Effector CD8-positive, alpha-beta T cell (primary cell): Measurements from ENCODE around the gene AATF.

Source experiments
- DNase-seq: peaks from one replicate; lab custom pipeline; 2025; lab: John Stamatoyannopoulos, UW

The AATF gene

GRCh38 chr17:37081287-37081686 is 132.5 kb downstream of the AATF start:
- no peak for DNase-seq

- DNase-seq, result no peak
Observed at GRCh38 chr17:37082311-37082860, 133.6 kb downstream of the AATF start.

DNA sequence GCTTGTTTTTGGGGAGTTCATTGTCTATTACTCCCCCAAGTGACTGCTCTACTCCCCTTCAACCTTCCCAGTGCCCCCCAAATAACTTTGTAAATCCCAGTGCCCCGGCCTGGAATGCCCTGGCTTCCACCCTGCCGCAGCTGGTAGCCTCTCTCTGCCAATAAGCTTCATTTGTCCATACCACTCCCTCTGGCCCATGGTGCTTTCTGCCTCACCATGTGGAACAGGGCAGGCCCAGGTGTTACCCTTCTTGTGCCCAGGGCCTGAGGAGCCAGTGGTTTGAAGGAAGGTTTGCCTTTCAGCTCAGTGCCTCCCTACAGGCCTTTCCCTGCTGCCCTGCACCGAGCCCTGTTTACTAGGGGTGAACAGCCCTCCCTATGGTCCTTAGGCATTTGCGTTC is 134.2 kb downstream of the AATF start:
- DNase-seq, result no peak

GRCh38 chr17:37083456-37083855 is 134.7 kb downstream of the AATF start:
- DNase-seq, result no peak

GRCh38 chr17:37084372-37084771 is 135.6 kb downstream of the AATF start:
- DNase-seq, result no peak

- DNase-seq, result no peak
Observed at GRCh38 chr17:37086334-37086733, 137.6 kb downstream of the AATF start.

DNA sequence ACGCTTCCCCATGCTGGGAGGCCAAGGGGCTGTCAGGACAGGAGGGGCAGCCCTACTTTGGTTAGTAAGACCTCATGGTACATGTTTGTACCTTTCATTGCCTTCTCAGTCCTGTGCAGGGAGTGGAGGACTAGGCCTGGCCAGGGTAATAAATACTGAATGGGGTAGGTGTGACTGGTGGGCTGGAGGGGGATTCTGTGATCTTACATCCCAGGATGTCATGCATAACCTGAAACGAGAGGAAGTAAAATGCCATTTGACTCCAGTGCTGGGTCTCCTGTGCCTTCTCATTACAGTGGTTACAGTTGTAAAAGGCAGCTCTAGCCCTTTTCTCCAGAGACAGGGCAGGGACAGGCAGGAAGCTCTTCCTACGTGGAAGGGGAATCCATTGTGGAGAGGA is 138.2 kb downstream of the AATF start:
- no peak for DNase-seq

DNA sequence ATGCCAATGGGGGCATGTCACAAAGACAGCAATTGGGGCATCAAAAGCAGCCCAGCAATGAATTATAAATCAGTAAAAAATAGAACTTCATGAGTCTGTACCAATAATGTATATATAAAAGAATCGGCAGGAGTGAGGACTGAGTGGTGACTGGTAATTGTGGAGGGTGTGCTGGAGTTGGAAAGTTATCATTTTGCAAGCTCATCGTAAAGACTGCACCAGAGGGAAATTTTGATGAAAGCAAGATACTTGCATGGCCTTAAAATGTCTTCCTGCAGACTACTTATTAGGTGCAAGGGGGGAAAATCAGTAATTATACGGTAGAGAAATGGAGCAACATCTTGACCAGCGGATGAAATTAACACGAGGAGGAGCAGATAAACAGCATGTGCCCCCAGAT is 138.9 kb downstream of the AATF start:
- DNase-seq, result no peak

DNA sequence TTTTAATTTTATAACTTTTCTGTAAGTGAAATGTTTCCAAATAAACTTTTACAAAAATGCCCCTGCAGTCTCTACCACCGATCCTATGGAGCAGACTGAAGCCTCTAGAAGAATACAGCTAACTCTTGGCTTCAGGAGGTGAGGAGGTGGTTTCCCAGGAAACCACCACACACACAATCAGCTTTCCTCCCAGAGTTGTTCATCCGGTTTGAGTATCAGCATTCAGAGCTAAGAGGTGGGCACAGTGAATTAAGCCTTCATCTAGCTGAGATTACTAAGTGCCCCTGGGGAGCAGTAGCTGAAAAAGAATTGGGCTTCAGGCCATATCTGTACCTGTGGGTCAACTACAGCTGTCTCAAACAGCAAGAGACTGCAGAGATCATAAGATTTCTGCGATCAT is 139.7 kb downstream of the AATF start:
- DNase-seq, result no peak

DNA sequence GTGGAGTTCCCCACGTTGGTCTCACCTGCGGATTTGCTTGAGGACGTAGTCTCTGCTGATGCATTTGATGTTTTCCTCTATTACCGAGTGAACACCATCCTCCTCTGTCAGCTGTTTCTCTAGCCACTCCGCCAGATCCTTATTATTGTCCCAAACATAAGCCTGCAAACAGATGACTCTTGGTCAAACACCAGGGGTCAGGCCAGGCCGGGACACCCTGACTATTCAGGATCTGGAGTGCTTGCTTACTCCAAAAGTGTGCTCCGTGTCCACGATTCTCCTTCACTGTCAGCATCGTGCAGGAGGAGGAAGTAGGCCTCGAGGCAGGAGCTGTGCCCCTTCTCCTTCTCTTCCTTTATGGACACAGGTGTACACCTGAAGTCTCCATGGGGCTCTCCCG is 140.2 kb downstream of the AATF start:
- DNase-seq, result no peak

DNA sequence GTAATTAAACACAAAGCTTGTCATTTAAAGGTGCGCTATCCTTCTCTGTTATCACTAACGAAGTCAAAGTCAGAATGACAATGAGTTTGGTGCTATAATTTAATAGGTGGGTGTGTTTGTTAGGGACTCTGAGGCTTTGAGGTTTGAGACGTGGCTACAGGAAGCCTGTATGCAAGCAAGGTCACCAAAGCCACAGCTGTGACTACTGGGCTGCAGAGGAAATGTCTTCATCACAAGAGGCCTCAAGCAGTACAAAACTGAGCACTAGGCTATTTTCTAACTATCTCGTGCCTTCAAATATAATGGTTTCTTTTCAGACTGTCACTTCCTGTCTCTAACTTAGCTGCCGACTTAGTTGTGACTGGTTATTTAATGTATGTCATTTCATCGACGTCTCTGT is 141.2 kb downstream of the AATF start:
- no peak for DNase-seq

- DNase-seq, result no peak
Observed at GRCh38 chr17:37090941-37091340, 142.2 kb downstream of the AATF start.

GRCh38 chr17:37092071-37092470 is 143.3 kb downstream of the AATF start:
- DNase-seq, result no peak

DNA sequence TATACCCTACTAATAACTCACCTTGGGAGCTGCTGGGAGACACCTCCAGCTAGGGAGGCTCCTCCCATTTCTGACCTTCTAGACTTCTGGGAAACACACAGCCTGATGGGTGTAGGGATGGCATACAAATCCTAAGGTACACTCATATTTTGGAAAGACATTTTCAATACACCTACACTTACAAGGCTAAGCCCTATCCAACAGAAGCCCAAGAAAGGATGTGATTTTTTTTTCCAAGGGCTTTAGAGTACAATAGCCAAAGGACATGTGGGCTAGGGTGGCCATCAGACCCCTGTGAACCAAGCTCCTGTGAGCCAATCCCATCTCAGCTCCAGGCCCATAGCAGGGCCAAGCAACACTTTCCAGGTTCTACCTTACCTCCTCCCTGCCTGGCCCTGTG is 143.9 kb downstream of the AATF start:
- no peak for DNase-seq

DNA sequence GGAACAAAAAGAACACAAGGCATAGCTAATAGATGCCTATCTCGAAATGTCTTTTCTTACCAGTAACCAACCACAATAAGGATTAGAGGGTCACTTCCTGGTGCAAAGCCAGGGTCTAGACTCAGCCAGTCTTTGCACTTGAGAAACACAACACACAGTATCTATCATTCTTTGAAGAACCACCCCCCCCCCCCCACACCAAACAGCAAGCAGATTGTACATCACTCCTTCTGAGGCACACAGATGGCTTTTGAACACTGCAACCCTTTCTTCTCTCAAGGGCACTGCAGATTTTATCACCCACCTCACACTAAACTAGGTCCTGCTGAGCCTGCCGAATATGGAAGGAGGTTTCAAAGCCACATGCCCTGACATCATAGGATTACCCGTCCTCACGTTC is 145.6 kb downstream of the AATF start:
- no peak for DNase-seq

DNA sequence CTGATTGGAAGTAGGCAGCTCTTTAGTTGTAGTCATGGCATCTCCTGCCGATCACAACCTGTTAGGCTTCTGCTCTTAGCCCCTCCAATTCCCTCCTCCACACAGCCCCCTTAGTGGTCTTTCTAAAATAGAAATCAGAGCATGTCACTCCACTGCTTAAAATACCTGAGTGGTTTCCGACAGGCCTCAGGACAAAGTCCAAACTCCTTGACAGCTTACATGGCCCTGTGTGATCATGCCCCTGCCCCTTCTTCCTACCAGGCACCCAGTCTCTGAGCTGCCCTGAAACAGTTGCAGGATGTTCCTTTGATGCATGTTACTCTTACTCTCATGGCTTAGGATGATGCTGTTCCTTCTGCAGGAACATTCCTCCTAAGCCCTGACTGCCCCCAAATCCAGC is 147.3 kb downstream of the AATF start:
- no peak for DNase-seq

GRCh38 chr17:37097154-37097553 is 148.4 kb downstream of the AATF start:
- no peak for DNase-seq

GRCh38 chr17:37098152-37098551 is 149.4 kb downstream of the AATF start:
- DNase-seq, result no peak

DNA sequence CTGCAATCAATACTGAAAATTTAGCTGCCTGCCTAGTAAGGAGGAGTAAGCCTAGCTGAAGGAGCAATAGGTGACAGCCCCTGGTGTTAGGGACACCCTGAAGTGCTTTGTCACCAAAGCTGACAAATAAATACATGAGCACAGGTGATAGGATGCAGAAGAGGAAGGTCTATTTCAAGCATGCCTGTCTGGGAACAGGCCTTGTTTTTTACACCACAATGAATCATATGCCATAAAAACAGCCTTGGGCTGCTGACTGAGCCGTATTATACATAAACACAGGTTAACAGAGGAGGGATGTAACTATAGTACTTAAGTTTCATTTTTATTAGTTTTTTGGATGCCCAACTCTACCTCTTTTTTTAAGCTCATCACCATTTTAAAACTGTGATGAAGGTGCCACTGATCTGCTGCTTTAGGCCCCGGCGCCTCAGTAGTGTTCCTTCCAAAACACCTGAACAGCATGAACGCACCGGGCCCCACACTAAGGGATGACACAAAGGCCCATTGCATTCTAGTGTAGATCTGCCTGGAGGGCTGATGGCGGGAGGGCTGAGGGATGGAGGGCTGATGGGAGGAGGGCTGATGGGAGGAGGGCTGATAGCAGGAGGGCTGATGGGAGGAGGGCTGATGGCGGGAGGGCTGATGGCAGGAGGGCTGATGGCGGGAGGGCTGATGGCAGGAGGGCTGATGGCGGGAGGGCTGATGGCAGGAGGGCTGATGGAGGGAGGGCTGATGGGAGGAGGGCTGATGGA is 150.3 kb downstream of the AATF start:
- no peak for DNase-seq

GRCh38 chr17:37100231-37100630 is 151.5 kb downstream of the AATF start:
- DNase-seq, result no peak

DNA sequence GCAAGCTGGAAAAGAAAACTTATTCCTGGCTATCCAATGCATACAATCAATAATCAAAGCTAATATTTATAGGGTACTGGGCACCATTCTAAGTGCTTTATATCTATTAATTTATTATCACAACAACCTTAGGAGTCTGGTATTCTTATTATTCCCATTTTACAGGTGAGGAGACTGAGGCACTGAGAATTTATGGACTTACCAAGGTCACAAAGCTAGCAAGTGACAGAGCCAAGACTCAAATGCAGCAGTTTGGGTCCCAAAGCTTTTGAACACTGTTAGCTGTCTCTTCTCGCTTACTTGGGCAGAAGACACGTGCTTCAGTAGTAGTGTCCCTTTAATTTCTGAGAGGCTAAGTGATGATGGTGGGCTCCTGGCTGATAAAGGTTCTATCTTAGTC is 152.6 kb downstream of the AATF start:
- DNase-seq, result no peak

DNA sequence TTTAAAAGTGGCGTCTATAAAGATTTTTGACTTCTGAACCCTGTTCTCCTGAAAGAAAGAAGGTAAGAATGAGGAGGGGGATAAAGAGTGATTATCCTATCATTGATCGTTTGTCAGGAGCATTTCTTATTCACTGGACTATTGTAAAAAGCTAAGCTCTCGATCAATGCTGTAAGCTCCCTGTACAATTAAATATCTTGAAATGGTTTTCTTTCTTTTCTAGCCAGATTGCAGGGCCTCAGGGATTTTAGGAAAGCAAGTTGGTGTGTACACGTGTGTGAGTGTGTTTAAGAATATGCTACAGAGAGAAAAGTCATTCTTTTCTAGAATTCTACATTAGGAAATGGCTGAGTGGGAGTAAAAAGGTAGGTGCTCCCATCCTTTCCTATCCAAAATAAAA is 154.5 kb downstream of the AATF start:
- no peak for DNase-seq

- DNase-seq, result no peak
Observed at GRCh38 chr17:37106049-37106448, 157.3 kb downstream of the AATF start.
